ENCODE measurements around the gene ARMH4. TPM values are rescaled to one million over a fixed set of nuclear protein-coding genes. Genes with fewer than 3 reads are reported as not detected.

ARMH4 gene
- total RNA-seq, 1 experiment from 2014 or later, result 42.6 TPM

DNA sequence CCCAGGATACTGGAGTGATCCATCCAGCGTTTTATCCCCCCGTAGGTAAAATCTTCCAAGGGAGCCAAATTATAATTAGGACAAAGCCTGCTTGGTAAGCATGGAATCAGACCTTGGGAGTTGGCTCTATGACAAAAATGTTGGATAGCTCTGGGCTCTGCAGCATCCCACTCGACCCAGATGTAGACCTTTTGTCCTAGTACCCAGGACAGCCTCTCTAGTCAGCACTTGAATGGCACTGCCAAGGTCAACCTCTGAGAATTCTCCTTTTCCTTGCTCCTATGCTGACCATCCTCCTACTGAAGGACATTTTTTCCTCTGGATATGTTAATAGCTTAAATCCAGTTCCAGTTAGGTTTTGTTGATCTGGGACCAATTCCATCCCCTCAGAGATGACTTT lies 181.4 kb downstream of the ARMH4 start:
- H3T11ph ChIP-seq (ENCODE audit: low read length), result no peak overlapping the region
- H3K18ac ChIP-seq (ENCODE audit: insufficient read length, low read depth, low read length), result no peak overlapping the region
- H4K5ac ChIP-seq (ENCODE audit: insufficient read length, low read depth, low read length), result no peak overlapping the region
- no peak overlapping the region for H2BK20ac ChIP-seq (ENCODE audit: low read depth, low read length, poor library complexity, severe bottlenecking)
- no peak overlapping the region for H3K23ac ChIP-seq (ENCODE audit: insufficient read length, low read depth, low read length)
- H3K27ac Mint-ChIP-seq, result no peak overlapping the region
- H2BK12ac ChIP-seq (ENCODE audit: insufficient read length, low read depth, low read length), result no peak overlapping the region
- H3K79me1 ChIP-seq (ENCODE audit: insufficient read depth, low read depth, low read length, poor library complexity, severe bottlenecking), result no peaks in the 10 kb centered on the region
- no CpG with 5 or more reads among the region's 3 CpGs for WGBS (ENCODE audit: extremely low coverage, insufficient read length, low lambda C conversion rate)
- TF ChIP-seq, protein P1, sequence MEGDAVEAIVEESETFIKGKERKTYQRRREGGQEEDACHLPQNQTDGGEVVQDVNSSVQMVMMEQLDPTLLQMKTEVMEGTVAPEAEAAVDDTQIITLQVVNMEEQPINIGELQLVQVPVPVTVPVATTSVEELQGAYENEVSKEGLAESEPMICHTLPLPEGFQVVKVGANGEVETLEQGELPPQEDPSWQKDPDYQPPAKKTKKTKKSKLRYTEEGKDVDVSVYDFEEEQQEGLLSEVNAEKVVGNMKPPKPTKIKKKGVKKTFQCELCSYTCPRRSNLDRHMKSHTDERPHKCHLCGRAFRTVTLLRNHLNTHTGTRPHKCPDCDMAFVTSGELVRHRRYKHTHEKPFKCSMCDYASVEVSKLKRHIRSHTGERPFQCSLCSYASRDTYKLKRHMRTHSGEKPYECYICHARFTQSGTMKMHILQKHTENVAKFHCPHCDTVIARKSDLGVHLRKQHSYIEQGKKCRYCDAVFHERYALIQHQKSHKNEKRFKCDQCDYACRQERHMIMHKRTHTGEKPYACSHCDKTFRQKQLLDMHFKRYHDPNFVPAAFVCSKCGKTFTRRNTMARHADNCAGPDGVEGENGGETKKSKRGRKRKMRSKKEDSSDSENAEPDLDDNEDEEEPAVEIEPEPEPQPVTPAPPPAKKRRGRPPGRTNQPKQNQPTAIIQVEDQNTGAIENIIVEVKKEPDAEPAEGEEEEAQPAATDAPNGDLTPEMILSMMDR (conservative IDR thresholded peaks at IDR 0.05), result no peak
- DNase-seq, result no peak
- no peak overlapping the region for H3K56ac ChIP-seq (ENCODE audit: insufficient read length, low read depth, low read length)
- H3K9ac ChIP-seq (ENCODE audit: extremely low read depth, insufficient read length, low read length), result no peak overlapping the region
- no peaks in the 10 kb centered on the region for H3K27me3 Mint-ChIP-seq (ENCODE audit: low read depth)
- H3K4me1 Mint-ChIP-seq, result peaks cover 11 to 12% of the 10 kb centered on the region in 2 experiments
- no peak overlapping the region for H4K91ac ChIP-seq (ENCODE audit: insufficient read length, low read depth, low read length)
- H4K8ac ChIP-seq (replicated peaks; ENCODE audit: insufficient read length, low read depth, low read length), result no peak overlapping the region
- no peaks in the 10 kb centered on the region for H3K9me3 ChIP-seq (ENCODE audit: control insufficient read depth, low read depth, low read length)
- no peak overlapping the region for H3K27ac ChIP-seq (ENCODE audit: insufficient read length, low read depth, low read length)
- H3K4ac ChIP-seq (ENCODE audit: low read depth, low read length), result no peak overlapping the region
- H2AK5ac ChIP-seq (ENCODE audit: insufficient read length, low read length), result no peak overlapping the region
- H3K36me3 Mint-ChIP-seq (ENCODE audit: insufficient read depth in 1 of 3, low read depth in 3 of 3), result no peaks in the 10 kb centered on the region; a peak in 1 of 7 replicates
- no peak overlapping the region for H2BK5ac ChIP-seq (ENCODE audit: insufficient read length, low read length)
- no peaks in the 10 kb centered on the region for H3K9me3 Mint-ChIP-seq
- H2BK120ac ChIP-seq (ENCODE audit: low read depth, low read length, poor library complexity, severe bottlenecking), result no peak overlapping the region
- H3K4me1 ChIP-seq (ENCODE audit: insufficient read depth, low read length), result no peaks in the 10 kb centered on the region
- H3K79me2 ChIP-seq (ENCODE audit: insufficient read depth, low read length), result no peaks in the 10 kb centered on the region
- H2AFZ ChIP-seq (ENCODE audit: low read length), result no peak overlapping the region
- H3K4me3 Mint-ChIP-seq, result no peak overlapping the region
- no peak overlapping the region for H2BK15ac ChIP-seq (ENCODE audit: low read depth, low read length)
- no peak overlapping the region for H3K14ac ChIP-seq (ENCODE audit: insufficient read depth, low read length)
- H4K20me1 ChIP-seq (ENCODE audit: control insufficient read depth, insufficient read depth, insufficient read length), result no peaks in the 10 kb centered on the region
- H3K4me2 ChIP-seq (ENCODE audit: insufficient read depth, insufficient read length, low read length), result no peak overlapping the region
- no peaks in the 10 kb centered on the region for H3K27me3 ChIP-seq (ENCODE audit: insufficient read depth, low read length)
- no peaks in the 10 kb centered on the region for H3K23me2 ChIP-seq (ENCODE audit: insufficient read length, low read depth, low read length, poor library complexity, severe bottlenecking)

All from H9 (cell line).